Pancreas (tissue), 10 donors: ENCODE measurements around the gene LYG1. TPM values are rescaled to one million over a fixed set of nuclear protein-coding genes. Genes with fewer than 3 reads are reported as not detected.
"Not testable (repeated sequence)": the region's sequence is repeated elsewhere in the genome, so short reads cannot be mapped to it uniquely, and the experiment has no call there.

Experiments used
- ATAC-seq, 4 donors: fragments of 200-7000 bp; cut with Tn5 transposase; one replicate each; pipeline versions ENCODE4 v1.8.0 to v1.9.1; 2020; ENCODE audit warnings: mild to moderate bottlenecking in 4 of 4, moderate library complexity in 4 of 4
- DNase-seq, 6 donors: peaks; one replicate each; pipeline ENCODE4 v3.0.0-alpha.2; 2020
- FAIRE-seq: peaks from 2 replicates; lab custom pipeline; 2012; peaks lifted over from hg19 to GRCh38; lab: Jason Lieb, UNC
- H3K27ac ChIP-seq, 4 donors: fragments of 200-600 bp; sonication (generic); 1 replicate in 3 of 4; 2 replicates in 1 of 4; pipeline versions ENCODE4 v1.5.0 to v1.8.0; 2020
- H3K27me3 ChIP-seq, 4 donors: fragments of 200-600 bp; one replicate each; pipeline ENCODE4 v1.8.0; 2021
- H3K36me3 ChIP-seq, 3 donors: fragments of 200-600 bp; sonication (generic) in 1 of 3; one replicate each; pipeline versions ENCODE4 v1.5.0 to v1.8.0; 2020 to 2021
- H3K4me1 ChIP-seq, 3 donors: fragments of 200-600 bp; one replicate each; pipeline ENCODE4 v1.8.0; 2021
- H3K4me3 ChIP-seq, 4 donors: fragments of 200-600 bp; sonication (generic) in 2 of 4; one replicate each; pipeline versions ENCODE4 v1.5.0 to v1.8.0; 2020 to 2021
- H3K9me3 ChIP-seq, 4 donors: fragments of 200-600 bp; one replicate each; pipeline ENCODE4 v1.8.0; 2021
- WGBS, 2 donors: extraction: QIAGEN DNeasy Blood & Tissue Kit; methylation state at CpG; one replicate each; pipeline ENCODE4 v1.1.7; 2013; 5-methylcytosine and 5-hydroxymethylcytosine counted together
- intact Hi-C, 3 donors: fragments of 100-400 bp; cut with DNase I; formaldehyde crosslinking; loops; one replicate each; pipeline versions ENCODE4 v1.11.1 to v1.14.2; 2022
- polyA plus RNA-seq, 2 donors: library from polyadenylated mRNA; stranded (reverse); fragments of 200-250 nt; gene quantifications; one replicate each; pipeline ENCODE4 v1.2.3, GENCODE V29; 2013
- total RNA-seq, 6 donors: library from RNA; stranded (reverse); fragmentation: NEBNext Ultra II Directional in 4 of 6; extraction: Animal tissue kit (Norgen Biotek cat#: 25700) in 4 of 6; gene quantifications; one replicate each; pipeline versions ENCODE4 v1.2.1 to v1.2.4, GENCODE V29; 2021 to 2023
- TF ChIP-seq, protein P1 (sequence below), 4 donors: fragments of 200-600 bp; sonication (generic) in 3 of 4; IDR thresholded peaks; one replicate each; pipeline versions ENCODE4 v1.5.0 to v1.8.0; 2021; ENCODE audit warnings: antibody characterized with exemption in 4 of 4
- donor health status: healthy with polysubstance abuse.
- donor health status: DM: no; HTN: no; CAD: no; lungs with moderate emphysema.
- donor health status: DM: no; HTN: no; CAD: no.
- donor health status: control.
- donor health status: control.
- donor health status: Bipolar disorder and iron deficiency.
- donor health status: DM: yes; HTN: yes; CAD: no.
- donor health status: DM: no; HTN: no; CAD: no.
- donor health status: DM: no; HTN: no; CAD: no.
- donor health status: DM: yes; HTN: yes; CAD: no.

The LYG1 gene
- total and polyA plus RNA-seq, 8 donors, result 0.17 to 3.0 (median 0.56) TPM; not detected in 2

DNA sequence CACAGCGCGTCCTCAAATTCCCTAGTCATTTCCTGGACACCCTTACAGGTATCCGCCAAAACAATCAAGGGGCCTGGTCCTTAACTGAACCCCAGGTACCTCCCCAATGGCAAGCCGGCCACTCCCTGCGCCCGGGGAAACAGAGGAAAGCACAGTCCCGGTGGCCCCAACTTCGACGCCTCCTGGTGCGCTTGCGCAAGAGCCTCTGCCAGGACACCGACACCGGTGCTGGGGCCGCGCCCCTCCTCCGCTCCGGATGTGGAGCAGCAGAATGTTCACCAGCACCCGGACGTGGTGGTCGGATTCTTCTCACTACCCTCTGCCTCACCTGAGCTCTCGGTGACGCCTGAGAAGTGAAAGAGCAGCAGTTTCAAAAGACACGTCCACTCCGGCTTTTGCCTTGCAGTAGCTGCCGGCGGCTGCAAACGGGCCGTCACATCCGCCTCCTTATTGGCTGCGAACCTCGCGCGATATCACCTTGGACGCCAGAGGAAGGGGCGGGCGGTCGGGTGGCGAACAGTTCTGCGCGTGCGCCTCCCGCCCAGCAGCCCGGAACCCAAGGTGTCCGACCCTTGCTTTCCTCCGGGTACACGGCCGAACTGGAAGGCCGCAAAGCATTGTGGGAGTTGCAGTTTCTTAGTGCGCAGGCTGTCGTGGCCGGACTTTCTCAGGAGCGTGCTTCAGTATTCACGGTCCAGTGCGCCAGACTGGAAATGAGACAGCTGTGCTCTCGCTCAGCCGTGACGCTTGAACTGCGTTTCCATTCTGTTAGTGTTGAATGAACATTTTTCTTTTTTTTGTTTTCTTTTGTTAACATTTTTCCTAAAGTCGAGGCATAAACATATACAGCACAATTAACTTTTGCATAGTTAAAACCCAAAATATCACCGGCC lies 35.2 kb upstream of the LYG1 start, which contains the start of gene TXNDC9:
Gene TXNDC9 (minus strand): TSS at position 423 of the 893 bp plus-strand sequence. CDS start 3,123 bp downstream, outside the sequence.
- TF ChIP-seq, protein P1, sequence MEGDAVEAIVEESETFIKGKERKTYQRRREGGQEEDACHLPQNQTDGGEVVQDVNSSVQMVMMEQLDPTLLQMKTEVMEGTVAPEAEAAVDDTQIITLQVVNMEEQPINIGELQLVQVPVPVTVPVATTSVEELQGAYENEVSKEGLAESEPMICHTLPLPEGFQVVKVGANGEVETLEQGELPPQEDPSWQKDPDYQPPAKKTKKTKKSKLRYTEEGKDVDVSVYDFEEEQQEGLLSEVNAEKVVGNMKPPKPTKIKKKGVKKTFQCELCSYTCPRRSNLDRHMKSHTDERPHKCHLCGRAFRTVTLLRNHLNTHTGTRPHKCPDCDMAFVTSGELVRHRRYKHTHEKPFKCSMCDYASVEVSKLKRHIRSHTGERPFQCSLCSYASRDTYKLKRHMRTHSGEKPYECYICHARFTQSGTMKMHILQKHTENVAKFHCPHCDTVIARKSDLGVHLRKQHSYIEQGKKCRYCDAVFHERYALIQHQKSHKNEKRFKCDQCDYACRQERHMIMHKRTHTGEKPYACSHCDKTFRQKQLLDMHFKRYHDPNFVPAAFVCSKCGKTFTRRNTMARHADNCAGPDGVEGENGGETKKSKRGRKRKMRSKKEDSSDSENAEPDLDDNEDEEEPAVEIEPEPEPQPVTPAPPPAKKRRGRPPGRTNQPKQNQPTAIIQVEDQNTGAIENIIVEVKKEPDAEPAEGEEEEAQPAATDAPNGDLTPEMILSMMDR (IDR thresholded peaks at IDR 0.05), result no peak
- 0% methylated on average over 60 of the region's 60 CpGs for WGBS, 2 donors
- ATAC-seq (peak; percentile 86 to 95 (median 88)), FAIRE-seq (peak; percentile 86), DNase-seq (peak; percentile 96 to 99 (median 98))
- H3K27me3 ChIP-seq, result no peaks in the 10 kb centered on the region
- peaks cover 9 to 37% (median 19%) of the 10 kb centered on the region in 3 donors for H3K4me1 ChIP-seq
- intact Hi-C loops, result no loop called here
- H3K4me3 ChIP-seq, result peak within 1 kb of the TSS; percentile 88 to 99 (median 98)
- no peaks in the 10 kb centered on the region for H3K9me3 ChIP-seq
- peak within 1 kb of the TSS; percentile 85 to 94 (median 90) for H3K27ac ChIP-seq
- H3K36me3 ChIP-seq, result peaks cover 0 to 16% (median 0%) of the 10 kb centered on the region in 3 donors

DNA sequence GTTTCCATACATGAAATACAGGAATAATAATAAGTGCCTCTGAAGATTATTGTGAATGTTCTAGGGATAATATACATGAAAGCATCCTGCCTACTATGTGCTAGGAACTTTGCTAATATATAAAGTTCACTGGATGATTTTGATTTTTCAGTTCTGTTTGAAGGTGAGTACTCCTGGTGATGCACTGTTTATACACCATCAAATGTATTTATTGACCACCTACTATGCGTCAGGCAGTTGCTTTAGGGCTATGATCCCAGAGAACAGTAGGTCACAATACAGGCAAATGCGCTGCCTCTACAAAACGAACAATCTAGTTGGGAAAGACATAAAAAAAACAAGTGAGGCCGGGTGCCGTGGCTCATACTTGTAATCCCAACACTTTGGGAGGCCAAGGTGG lies 24.4 kb upstream of the LYG1 start:
- TF ChIP-seq, protein P1 (IDR thresholded peaks at IDR 0.05), result no peak
- no peak for FAIRE-seq
- Histone ChIP-seq H3K9me3 (no peaks in the 10 kb centered on the region), H3K27ac (no peak overlapping the region), H3K4me3 (no peak overlapping the region), H3K4me1 (no peaks in the 10 kb centered on the region), H3K27me3 (no peaks in the 10 kb centered on the region), H3K36me3 (peaks cover 0 to 42% (median 6%) of the 10 kb centered on the region in 3 donors)
- intact Hi-C loops, result no loop called here
- DNase-seq, result no peak
- WGBS, 2 donors, result 90 to 91% methylated on average over 5 of the region's 5 CpGs
- no peak for ATAC-seq

DNA sequence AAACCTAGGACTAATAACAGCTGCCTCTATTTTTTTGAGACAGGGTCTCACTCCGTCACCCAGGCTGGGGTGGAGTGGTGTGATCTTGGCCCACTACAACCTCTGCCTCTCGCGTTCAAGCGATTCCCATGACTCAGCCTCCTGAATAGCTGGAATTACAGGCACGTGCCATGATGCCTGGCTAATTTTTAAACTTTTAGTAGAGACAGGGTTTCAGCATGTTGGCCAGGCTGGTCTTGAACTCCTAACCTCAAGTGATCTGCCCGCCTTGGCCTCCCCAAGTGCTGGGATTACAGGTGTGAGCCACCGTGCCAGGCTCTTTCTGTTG lies 16.8 kb upstream of the LYG1 start:
- ATAC-seq, result not testable (repeated sequence)

DNA sequence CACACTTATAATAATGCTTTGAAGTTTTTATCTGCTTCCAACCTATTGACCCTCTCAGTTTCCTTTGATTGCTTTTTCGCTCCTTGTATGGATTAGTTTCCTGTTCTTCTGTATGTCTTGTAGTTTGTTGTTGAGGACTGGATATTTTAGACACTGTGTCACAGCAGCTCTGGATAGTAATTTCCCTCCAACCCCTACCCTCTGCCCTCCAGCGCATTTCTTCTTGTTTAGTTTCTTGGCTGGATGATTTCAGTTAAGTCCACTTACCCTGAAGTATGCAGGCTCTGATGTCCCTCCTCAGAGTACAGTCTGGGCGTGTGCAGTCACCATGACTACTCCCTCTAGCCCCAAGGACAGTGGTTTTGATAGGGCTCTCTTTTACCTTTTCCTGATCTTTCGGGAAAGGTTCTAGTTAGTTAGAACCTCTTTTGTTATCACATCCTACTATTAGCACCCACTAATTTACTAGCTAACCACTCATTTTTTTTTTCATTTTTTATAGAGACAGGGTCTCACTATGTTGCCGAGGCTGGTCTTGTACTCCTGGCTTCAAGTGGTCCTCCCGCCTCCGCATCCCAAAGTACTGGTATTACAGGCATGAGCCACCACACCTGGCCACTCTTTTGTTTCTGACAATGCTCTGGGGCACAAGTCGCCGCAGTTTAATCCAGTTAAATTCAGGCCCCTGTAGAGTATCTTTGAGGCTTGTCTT lies 16.3 kb upstream of the LYG1 start:
- Histone ChIP-seq H3K4me1 (no peaks in the 10 kb centered on the region), H3K27me3 (no peaks in the 10 kb centered on the region), H3K27ac (no peak overlapping the region), H3K4me3 (no peak overlapping the region), H3K9me3 (no peaks in the 10 kb centered on the region), H3K36me3 (peaks cover 0 to 31% (median 0%) of the 10 kb centered on the region in 3 donors)
- FAIRE-seq (no peak), DNase-seq (no peak), ATAC-seq (no peak)
- intact Hi-C loops, result no loop called here
- WGBS, 2 donors, result 96 to 98% methylated on average over 9 of the region's 9 CpGs
- TF ChIP-seq, protein P1 (IDR thresholded peaks at IDR 0.05), result no peak

More for the DNA sequence above, 16.8 kb upstream of the LYG1 start:
- H3K27me3 ChIP-seq, intact Hi-C loops, H3K4me3 ChIP-seq, H3K27ac ChIP-seq, H3K9me3 ChIP-seq, DNase-seq, FAIRE-seq, H3K4me1 ChIP-seq: not testable (repeated sequence)
- WGBS, 2 donors, result 96% methylated on average over 7 of the region's 7 CpGs
- peaks cover 0 to 31% (median 0%) of the 10 kb centered on the region in 3 donors for H3K36me3 ChIP-seq

DNA sequence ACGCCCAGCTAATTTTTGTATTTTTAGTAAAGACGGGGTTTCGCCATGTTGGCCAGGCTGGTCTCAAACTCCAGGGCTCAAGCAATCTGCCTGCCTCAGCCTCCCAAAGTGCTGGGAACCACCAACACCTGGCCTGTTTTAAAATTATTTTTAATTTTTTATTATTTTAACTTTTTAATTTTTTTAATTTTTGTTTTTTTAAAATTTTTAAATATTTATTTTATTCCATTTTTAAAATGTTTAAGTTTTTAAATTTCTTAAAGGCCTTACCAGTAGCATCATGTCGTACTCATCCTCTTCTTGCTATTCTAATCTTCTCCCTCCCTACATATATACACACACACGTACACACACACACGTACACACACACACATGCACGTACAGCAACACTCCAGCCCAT lies 1.4 kb downstream of the LYG1 start:
- Histone ChIP-seq H3K4me3 (no peak overlapping the region), H3K9me3 (no peaks in the 10 kb centered on the region), H3K27ac (no peak overlapping the region), H3K27me3 (no peaks in the 10 kb centered on the region), H3K36me3 (peaks cover 0 to 5% (median 0%) of the 10 kb centered on the region in 3 donors), H3K4me1 (no peaks in the 10 kb centered on the region)
- ATAC-seq (no peak), DNase-seq (no peak), FAIRE-seq (no peak)
- intact Hi-C loops, result no loop called here
- 92 to 97% methylated on average over 7 of the region's 7 CpGs for WGBS, 2 donors
- TF ChIP-seq, protein P1 (IDR thresholded peaks at IDR 0.05), result no peak
